Prostate gland (tissue), 2 donors: Measurements from ENCODE around the gene MB21D2.

Experiments
- POLR2A ChIP-seq: fragments of 450-650 bp; IDR thresholded peaks from one replicate; pipeline ENCODE4 v1.6.1; 2016; ENCODE audit warnings: antibody characterized with exemption, mild to moderate bottlenecking
- POLR2AphosphoS5 ChIP-seq: sonication (generic); formaldehyde crosslinking; IDR thresholded peaks from one replicate; pipeline ENCODE4 v1.6.1; 2017; ENCODE audit warnings: antibody characterized with exemption
- TF ChIP-seq, protein P1 (sequence below), 4 experiments: fragments of 200-600 bp in 2 of 4; fragments of 450-650 bp in 2 of 4; sonication (generic) in 2 of 4; IDR thresholded peaks; 1 replicate in 3 of 4; 2 replicates in 1 of 4; pipeline ENCODE4 v1.5.1; 2016 to 2019; ENCODE audit warnings: antibody characterized with exemption in 4 of 4, mild to moderate bottlenecking in 2 of 4, moderate library complexity in 2 of 4

DNA sequence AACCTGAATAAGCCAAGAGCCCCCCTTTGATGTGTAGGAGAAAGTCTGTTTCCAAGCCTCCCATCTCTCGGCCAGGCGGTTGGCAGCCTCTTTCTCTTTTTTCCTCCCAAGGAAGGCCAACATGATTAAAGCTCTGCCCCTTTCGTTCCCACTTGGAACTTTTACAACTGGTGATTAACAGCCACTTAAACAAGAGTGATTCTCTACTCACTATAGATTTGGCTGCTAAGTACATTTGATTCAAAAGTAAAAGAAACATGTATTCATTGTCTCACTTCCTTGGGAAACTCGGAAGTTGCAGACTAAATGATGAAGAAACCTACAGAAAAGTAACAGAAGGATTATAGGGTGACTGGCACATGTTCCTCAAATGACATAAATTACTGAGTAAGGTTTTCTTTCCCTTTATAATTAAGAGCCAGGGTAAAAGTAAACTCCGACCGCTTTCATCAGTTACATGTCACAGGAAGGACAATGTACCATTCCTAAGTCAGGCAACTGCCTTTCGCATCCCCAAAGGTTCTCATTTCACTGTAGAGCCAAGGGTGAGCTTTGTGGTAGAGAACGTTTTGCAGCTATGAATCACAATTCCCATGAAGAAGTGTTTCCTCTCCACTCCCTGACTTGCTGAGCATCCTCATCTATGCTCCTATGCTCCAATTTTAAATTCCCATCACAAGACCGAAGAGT lies 72.7 kb downstream of the MB21D2 start:
- TF ChIP-seq, protein P1, sequence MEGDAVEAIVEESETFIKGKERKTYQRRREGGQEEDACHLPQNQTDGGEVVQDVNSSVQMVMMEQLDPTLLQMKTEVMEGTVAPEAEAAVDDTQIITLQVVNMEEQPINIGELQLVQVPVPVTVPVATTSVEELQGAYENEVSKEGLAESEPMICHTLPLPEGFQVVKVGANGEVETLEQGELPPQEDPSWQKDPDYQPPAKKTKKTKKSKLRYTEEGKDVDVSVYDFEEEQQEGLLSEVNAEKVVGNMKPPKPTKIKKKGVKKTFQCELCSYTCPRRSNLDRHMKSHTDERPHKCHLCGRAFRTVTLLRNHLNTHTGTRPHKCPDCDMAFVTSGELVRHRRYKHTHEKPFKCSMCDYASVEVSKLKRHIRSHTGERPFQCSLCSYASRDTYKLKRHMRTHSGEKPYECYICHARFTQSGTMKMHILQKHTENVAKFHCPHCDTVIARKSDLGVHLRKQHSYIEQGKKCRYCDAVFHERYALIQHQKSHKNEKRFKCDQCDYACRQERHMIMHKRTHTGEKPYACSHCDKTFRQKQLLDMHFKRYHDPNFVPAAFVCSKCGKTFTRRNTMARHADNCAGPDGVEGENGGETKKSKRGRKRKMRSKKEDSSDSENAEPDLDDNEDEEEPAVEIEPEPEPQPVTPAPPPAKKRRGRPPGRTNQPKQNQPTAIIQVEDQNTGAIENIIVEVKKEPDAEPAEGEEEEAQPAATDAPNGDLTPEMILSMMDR (IDR thresholded peaks at IDR 0.05) = no peak
- TF ChIP-seq POLR2A (no peak), POLR2AphosphoS5 (no peak)
